GM23248 (cell line): ENCODE data around the gene MYO1G. TPM values are rescaled to one million over a fixed set of nuclear protein-coding genes. Genes with fewer than 3 reads are reported as not detected.
A peak's percentile ranks its signal among the peaks of the same experiment; 100 is the strongest.

Experiments used
- DNase-seq: peaks from one replicate; pipeline ENCODE4 v3.0.0-alpha.2; 2015
- H2AFZ ChIP-seq: fragments of 200-600 bp; sonication (generic); 2 replicates; pipeline ENCODE4 v1.6.1; 2016; ENCODE audit warnings: antibody characterized with exemption
- H3F3A ChIP-seq: fragments of 200-600 bp; sonication (generic); 2 replicates; pipeline ENCODE4 v1.6.1; 2016; ENCODE audit warnings: mild to moderate bottlenecking, antibody characterized with exemption, mixed run types; ENCODE audit not compliant: insufficient read depth
- H3K27ac ChIP-seq: fragments of 200-600 bp; sonication (generic); 2 replicates; pipeline ENCODE4 v1.5.1; 2016; ENCODE audit warnings: mild to moderate bottlenecking
- H3K27me3 ChIP-seq: fragments of 200-600 bp; sonication (generic); replicated peaks from 2 replicates; pipeline ENCODE4 v1.6.1; 2016; ENCODE audit warnings: mild to moderate bottlenecking; ENCODE audit not compliant: insufficient read depth
- H3K36me3 ChIP-seq: fragments of 200-600 bp; sonication (generic); 2 replicates; pipeline ENCODE4 v1.6.1; 2016; ENCODE audit warnings: low read depth, mild to moderate bottlenecking
- H3K4me1 ChIP-seq: fragments of 200-600 bp; sonication (generic); 2 replicates; pipeline ENCODE4 v1.6.1; 2016; ENCODE audit warnings: mild to moderate bottlenecking; ENCODE audit not compliant: insufficient read depth
- H3K4me2 ChIP-seq: fragments of 200-600 bp; sonication (generic); one replicate; pipeline ENCODE4 v1.6.1; 2016; ENCODE audit warnings: mild to moderate bottlenecking; ENCODE audit not compliant: unreplicated experiment
- H3K4me3 ChIP-seq: fragments of 200-600 bp; sonication (generic); 2 replicates; pipeline ENCODE4 v1.5.1; 2016; ENCODE audit warnings: mild to moderate bottlenecking
- H3K79me2 ChIP-seq: fragments of 200-600 bp; sonication (generic); 2 replicates; pipeline ENCODE4 v1.6.1; 2016; ENCODE audit warnings: mild to moderate bottlenecking; ENCODE audit not compliant: insufficient read depth
- H3K9ac ChIP-seq: fragments of 200-600 bp; sonication (generic); 2 replicates; pipeline ENCODE4 v1.6.1; 2016; ENCODE audit warnings: mild to moderate bottlenecking
- H3K9me2 ChIP-seq: fragments of 200-600 bp; sonication (generic); 2 replicates; pipeline ENCODE4 v1.6.1; 2016; ENCODE audit warnings: mixed run types, mild to moderate bottlenecking, moderate library complexity; ENCODE audit not compliant: insufficient read depth
- H3K9me3 ChIP-seq: fragments of 200-600 bp; sonication (generic); one replicate; pipeline ENCODE4 v1.6.1; 2017; ENCODE audit warnings: low read depth
- H4K20me1 ChIP-seq: fragments of 200-600 bp; sonication (generic); 2 replicates; pipeline ENCODE4 v1.6.0; 2016; ENCODE audit not compliant: insufficient read depth
- EZH2 ChIP-seq: fragments of 200-600 bp; sonication (generic); IDR thresholded peaks from 2 replicates; pipeline ENCODE4 v1.6.1; 2018; ENCODE audit warnings: antibody characterized with exemption, mild to moderate bottlenecking; ENCODE audit not compliant: insufficient read depth, poor library complexity, severe bottlenecking
- EZH2phosphoT487 ChIP-seq: fragments of 200-600 bp; sonication (generic); IDR thresholded peaks from 2 replicates; pipeline ENCODE4 v1.6.1; 2018; ENCODE audit warnings: antibody characterized with exemption, moderate library complexity, mild to moderate bottlenecking, low read depth; ENCODE audit not compliant: insufficient read depth
- WGBS, 2 experiments: methylation state at CpG; one replicate each; pipeline ENCODE4 v1.1.6; 2015 to 2017; ENCODE audit warnings: low lambda C conversion rate in 2 of 2, low coverage in 1 of 2; ENCODE audit errors: missing lambda C conversion rate in 2 of 2; 5-methylcytosine and 5-hydroxymethylcytosine counted together
- in situ Hi-C: fragments of 300-500 bp; cut with MboI; formaldehyde crosslinking; loops from 2 replicates; pipeline ENCODE4 v1.15.0; 2020
- polyA plus RNA-seq: library from polyadenylated mRNA; unstranded; fragments of >200 nt; fragmentation: Nextera tagmentation; extraction: Ambion mirVana; gene quantifications from 2 replicates; pipeline ENCODE4 v1.2.1, GENCODE V29; 2016
- total RNA-seq: library from RNA; depleted of rRNA; stranded (reverse); fragments of >200 nt; shearing (Covaris generic); gene quantifications from 2 replicates; pipeline ENCODE4 v1.2.3, GENCODE V29; 2014

Gene MYO1G
- total and polyA plus RNA-seq, 2 experiments from 2014 or later, result not detected

- DNase-seq, result no peak
- no peaks in the 10 kb centered on the region for H4K20me1 ChIP-seq
- peaks cover 26% of the 10 kb centered on the region for H3K36me3 ChIP-seq
- H2AFZ ChIP-seq, result no peak overlapping the region
- WGBS, 2 experiments, result 95 to 96% methylated on average over 7 of the region's 7 CpGs
- H3K9me2 ChIP-seq, result no peaks in the 10 kb centered on the region
- no peaks in the 10 kb centered on the region for H3K9me3 ChIP-seq
- no peaks in the 10 kb centered on the region for H3K27me3 ChIP-seq
- H3K4me1 ChIP-seq, result peaks cover 37% of the 10 kb centered on the region
- peaks cover 60% of the 10 kb centered on the region for H3F3A ChIP-seq
- no peak overlapping the region for H3K4me3 ChIP-seq
- H3K9ac ChIP-seq, result peak overlapping the region; percentile 92; the same call in 1 of the 2 replicates
- in situ Hi-C loops, result no loop called here
- no peak overlapping the region; the same call in 1 of the 2 replicates for H3K27ac ChIP-seq
- no peak for TF ChIP-seq EZH2phosphoT487
- no peak for TF ChIP-seq EZH2
- peaks cover 25% of the 10 kb centered on the region for H3K79me2 ChIP-seq
- H3K4me2 ChIP-seq, result peak overlapping the region; percentile 94
These were observed 8.6 kb upstream of the MYO1G start for GRCh38 chr7:44987457-44987856.

- H3K27me3 ChIP-seq, result no peaks in the 10 kb centered on the region
- in situ Hi-C loops, result no loop called here
These were observed 7.6 kb upstream of the MYO1G start for GRCh38 chr7:44986218-44987053.

GRCh38 chr7:44985900-44986217 lies 7.0 kb upstream of the MYO1G start:
- Histone ChIP-seq H3K9me3 (no peaks in the 10 kb centered on the region), H2AFZ (peak overlapping the region; percentile 85), H3K27me3 (no peaks in the 10 kb centered on the region), H3F3A (peaks cover 68% of the 10 kb centered on the region), H3K4me1 (peaks cover 37% of the 10 kb centered on the region), H3K79me2 (peaks cover 25% of the 10 kb centered on the region), H3K4me3 (peak overlapping the region; percentile 81), H3K4me2 (peak overlapping the region; percentile 94), H3K9ac (peak overlapping the region; percentile 92), H3K27ac (peak overlapping the region; percentile 91), H3K9me2 (no peaks in the 10 kb centered on the region), H3K36me3 (peaks cover 27% of the 10 kb centered on the region), H4K20me1 (no peaks in the 10 kb centered on the region)
- 6 to 7% methylated on average over 8 of the region's 8 CpGs for WGBS, 2 experiments
- TF ChIP-seq EZH2, result no peak
- TF ChIP-seq EZH2phosphoT487, result no peak
- no peak for DNase-seq
- in situ Hi-C loops, result no loop called here

More at GRCh38 chr7:44986218-44987053, 7.6 kb upstream of the MYO1G start:
- TF ChIP-seq EZH2phosphoT487 (no peak), EZH2 (no peak)
- Histone ChIP-seq H3K4me1 (peaks cover 37% of the 10 kb centered on the region), H3K9me2 (no peaks in the 10 kb centered on the region), H3K9me3 (no peaks in the 10 kb centered on the region), H2AFZ (peak overlapping the region; percentile 85), H4K20me1 (no peaks in the 10 kb centered on the region), H3F3A (peaks cover 67% of the 10 kb centered on the region), H3K4me3 (peak overlapping the region; percentile 81), H3K27ac (peak overlapping the region; percentile 91), H3K4me2 (peak overlapping the region; percentile 94), H3K9ac (peak overlapping the region; percentile 92), H3K36me3 (peaks cover 27% of the 10 kb centered on the region), H3K79me2 (peaks cover 25% of the 10 kb centered on the region)
- WGBS, 2 experiments, result 1 to 2% methylated on average over 60 to 61 of the region's 68 CpGs
- DNase-seq, result peak; percentile 98

GRCh38 chr7:44985033-44985695 lies 6.3 kb upstream of the MYO1G start:
- peak overlapping the region; percentile 81 for H3K4me3 ChIP-seq
- peak overlapping the region; percentile 92 for H3K9ac ChIP-seq
- H3F3A ChIP-seq, result peaks cover 70% of the 10 kb centered on the region
- DNase-seq, result no peak
- no peaks in the 10 kb centered on the region for H3K27me3 ChIP-seq
- H2AFZ ChIP-seq, result no peak overlapping the region
- H3K4me1 ChIP-seq, result peaks cover 38% of the 10 kb centered on the region
- H3K79me2 ChIP-seq, result peaks cover 25% of the 10 kb centered on the region
- no peaks in the 10 kb centered on the region for H3K9me2 ChIP-seq
- in situ Hi-C loops, result no loop called here
- 73 to 82% methylated on average over 6 of the region's 6 CpGs for WGBS, 2 experiments
- peak overlapping the region; percentile 91; the same call in 1 of the 2 replicates for H3K27ac ChIP-seq
- no peak for TF ChIP-seq EZH2phosphoT487
- no peak for TF ChIP-seq EZH2
- no peaks in the 10 kb centered on the region for H3K9me3 ChIP-seq
- no peaks in the 10 kb centered on the region for H4K20me1 ChIP-seq
- peak overlapping the region; percentile 94 for H3K4me2 ChIP-seq
- peaks cover 27% of the 10 kb centered on the region for H3K36me3 ChIP-seq
